Stimulated activated CD8-positive, alpha-beta memory T cell treated with anti-CD3 and anti-CD28 coated beads, Interleukin-4, amount 100 ng/mL, for 1 hour (primary cell): Measurements from ENCODE around the gene CD46.
"Not testable (repeated sequence)": the region's sequence is repeated elsewhere in the genome, so short reads cannot be mapped to it uniquely, and the experiment has no call there.

Experiments
- DNase-seq, 2 donors: peaks; one replicate each; pipeline ENCODE4 v3.0.0-alpha.2; 2020; ENCODE audit warnings: low read depth in 2 of 2, low spot score in 1 of 2

CD46 gene

GRCh38 chr1:207750631-207751305, 1.1 kb upstream of the CD46 start:
- no peak for DNase-seq

GRCh38 chr1:207751463-207751789, 428 bp upstream of the CD46 start:
- not testable (repeated sequence) for DNase-seq

GRCh38 chr1:207752456-207752998, 673 bp downstream of the CD46 start:
- no peak for DNase-seq

GRCh38 chr1:207753611-207754010, 1.8 kb downstream of the CD46 start:
- no peak for DNase-seq

GRCh38 chr1:207754011-207754410, 2.2 kb downstream of the CD46 start:
- DNase-seq: no peak

GRCh38 chr1:207754974-207755700, 3.3 kb downstream of the CD46 start:
- DNase-seq: no peak

GRCh38 chr1:207755846-207756693, 4.2 kb downstream of the CD46 start:
- no peak for DNase-seq

GRCh38 chr1:207762622-207763021, 10.8 kb downstream of the CD46 start:
- DNase-seq: no peak

- DNase-seq: no peak
These were observed 11.2 kb downstream of the CD46 start for GRCh38 chr1:207763091-207763490.

GRCh38 chr1:207763972-207764371, 12.1 kb downstream of the CD46 start:
- DNase-seq: no peak

GRCh38 chr1:207766569-207766968, 14.7 kb downstream of the CD46 start:
- DNase-seq: no peak

- not testable (repeated sequence) for DNase-seq
These were observed 18.7 kb downstream of the CD46 start for GRCh38 chr1:207770514-207770913.

- DNase-seq: not testable (repeated sequence)
These were observed 24.2 kb downstream of the CD46 start for GRCh38 chr1:207776045-207776444.

GRCh38 chr1:207777412-207777811, 25.6 kb downstream of the CD46 start:
- not testable (repeated sequence) for DNase-seq

- no peak for DNase-seq
These were observed 27.2 kb downstream of the CD46 start for GRCh38 chr1:207779008-207779407.

- no peak for DNase-seq
These were observed 29.5 kb downstream of the CD46 start for GRCh38 chr1:207781312-207781711.

- no peak for DNase-seq
These were observed 35.9 kb downstream of the CD46 start for GRCh38 chr1:207787776-207788175.

- no peak for DNase-seq
These were observed 37.5 kb downstream of the CD46 start for GRCh38 chr1:207789386-207789785.

GRCh38 chr1:207789792-207790787, 38.2 kb downstream of the CD46 start:
- DNase-seq: no peak

GRCh38 chr1:207791290-207791689, 39.4 kb downstream of the CD46 start:
- DNase-seq: no peak
